ENCODE results near the gene ZNF750. TPM values are rescaled to one million over a fixed set of nuclear protein-coding genes. Genes with fewer than 3 reads are reported as not detected.

Gene ZNF750
- total and polyA plus RNA-seq, 2 of the 13 experiments (the other 11 are each of a cell fraction or from before 2014, with no cell fraction given): not detected

DNA sequence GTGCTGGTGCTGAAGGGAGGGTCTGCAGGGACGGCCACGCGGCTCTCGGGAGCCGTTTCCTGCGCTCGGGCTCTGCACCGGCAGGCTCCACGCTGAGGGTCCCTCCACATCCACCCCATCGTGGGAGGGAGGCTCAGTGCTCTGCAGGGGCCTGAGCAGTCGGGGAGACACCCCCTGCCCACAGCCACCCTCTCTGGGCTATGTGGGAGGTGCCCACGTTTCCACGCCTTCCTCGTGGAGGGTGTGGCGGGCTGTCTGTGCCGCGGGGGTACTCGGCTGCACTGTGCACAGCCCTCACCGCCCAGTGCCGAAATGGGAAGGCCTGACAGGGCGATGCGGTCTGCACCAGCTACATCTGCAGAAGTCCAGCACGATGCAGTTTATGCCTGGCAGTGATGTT is 25.5 kb upstream of the ZNF750 start (continued):
- TF ChIP-seq ZNF142 (CRISPR knock-in tag; IDR thresholded peaks at IDR 0.05) (no peak), ZNF562 (CRISPR knock-in tag; IDR thresholded peaks at IDR 0.05; ENCODE audit: borderline replicate concordance) (no peak), IRF2 (CRISPR knock-in tag; IDR thresholded peaks at IDR 0.05) (no peak), ZNF839 (CRISPR knock-in tag; IDR thresholded peaks at IDR 0.05; ENCODE audit: borderline replicate concordance) (no peak), ZNF747 (CRISPR knock-in tag; IDR thresholded peaks at IDR 0.05; ENCODE audit: borderline replicate concordance) (no peak), HOXA5 (CRISPR knock-in tag; IDR thresholded peaks at IDR 0.05) (no peak), RBM39 (IDR thresholded peaks at IDR 0.05; ENCODE audit: low read depth, low read length, poor library complexity, severe bottlenecking) (no peak), NPAS2 (CRISPR knock-in tag; IDR thresholded peaks at IDR 0.05; ENCODE audit: borderline replicate concordance) (no peak), BCL6 (CRISPR knock-in tag; IDR thresholded peaks at IDR 0.05) (no peak), ZFYVE20 (CRISPR knock-in tag; IDR thresholded peaks at IDR 0.05; ENCODE audit: borderline replicate concordance, low read depth) (no peak), BHLHE40 (IDR thresholded peaks at IDR 0.05; ENCODE audit: low read length) (no peak)
